ENCODE data around the gene CAPRIN2. TPM values are rescaled to one million over a fixed set of nuclear protein-coding genes. Genes with fewer than 3 reads are reported as not detected.
A peak's percentile ranks its signal among the peaks of the same experiment; 100 is the strongest.

The CAPRIN2 gene
- total RNA-seq, 4 donors from 2014 or later, result 20.8 to 71.7 (median 46.2) TPM

DNA sequence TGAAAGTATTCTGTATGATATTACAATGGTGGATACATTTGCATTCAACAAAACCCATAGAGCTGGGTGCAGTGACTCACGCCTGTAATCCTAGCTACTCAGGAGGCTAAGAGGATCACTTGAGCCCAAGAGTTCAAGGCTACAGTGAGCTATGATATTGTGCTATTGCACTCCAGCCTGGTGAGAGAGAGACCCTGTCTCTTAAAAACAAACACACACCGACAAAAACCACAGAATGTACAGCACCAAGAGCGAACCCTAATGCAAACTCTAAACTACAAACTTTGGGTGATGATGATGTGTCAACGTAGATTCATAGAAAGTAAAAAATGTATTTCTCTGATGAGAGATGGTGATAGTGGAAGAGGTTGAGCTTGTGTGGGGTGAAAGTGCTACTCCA, 8.6 kb downstream of the CAPRIN2 start:
- Histone ChIP-seq H3K9me3 (no peaks in the 10 kb centered on the region), H3K4me1 (peaks cover 0 to 9% (median 0%) of the 10 kb centered on the region in 4 donors), H3K4me3 (no peak overlapping the region), H3K27ac (no peak overlapping the region), H3K27me3 (no peaks in the 10 kb centered on the region), H3K36me3 (peaks cover 0 to 44% (median 0%) of the 10 kb centered on the region in 3 donors)
- TF ChIP-seq POLR2A (IDR thresholded peaks at IDR 0.05), result no peak
- TF ChIP-seq, protein P1, sequence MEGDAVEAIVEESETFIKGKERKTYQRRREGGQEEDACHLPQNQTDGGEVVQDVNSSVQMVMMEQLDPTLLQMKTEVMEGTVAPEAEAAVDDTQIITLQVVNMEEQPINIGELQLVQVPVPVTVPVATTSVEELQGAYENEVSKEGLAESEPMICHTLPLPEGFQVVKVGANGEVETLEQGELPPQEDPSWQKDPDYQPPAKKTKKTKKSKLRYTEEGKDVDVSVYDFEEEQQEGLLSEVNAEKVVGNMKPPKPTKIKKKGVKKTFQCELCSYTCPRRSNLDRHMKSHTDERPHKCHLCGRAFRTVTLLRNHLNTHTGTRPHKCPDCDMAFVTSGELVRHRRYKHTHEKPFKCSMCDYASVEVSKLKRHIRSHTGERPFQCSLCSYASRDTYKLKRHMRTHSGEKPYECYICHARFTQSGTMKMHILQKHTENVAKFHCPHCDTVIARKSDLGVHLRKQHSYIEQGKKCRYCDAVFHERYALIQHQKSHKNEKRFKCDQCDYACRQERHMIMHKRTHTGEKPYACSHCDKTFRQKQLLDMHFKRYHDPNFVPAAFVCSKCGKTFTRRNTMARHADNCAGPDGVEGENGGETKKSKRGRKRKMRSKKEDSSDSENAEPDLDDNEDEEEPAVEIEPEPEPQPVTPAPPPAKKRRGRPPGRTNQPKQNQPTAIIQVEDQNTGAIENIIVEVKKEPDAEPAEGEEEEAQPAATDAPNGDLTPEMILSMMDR (IDR thresholded peaks at IDR 0.05), result no peak
- no peak for TF ChIP-seq EP300 (IDR thresholded peaks at IDR 0.05)
- 94 to 98% methylated on average over 4 of the region's 4 CpGs for WGBS, 2 donors
- no peak for DNase-seq (ENCODE audit: low spot score in 2 of 2)

DNA sequence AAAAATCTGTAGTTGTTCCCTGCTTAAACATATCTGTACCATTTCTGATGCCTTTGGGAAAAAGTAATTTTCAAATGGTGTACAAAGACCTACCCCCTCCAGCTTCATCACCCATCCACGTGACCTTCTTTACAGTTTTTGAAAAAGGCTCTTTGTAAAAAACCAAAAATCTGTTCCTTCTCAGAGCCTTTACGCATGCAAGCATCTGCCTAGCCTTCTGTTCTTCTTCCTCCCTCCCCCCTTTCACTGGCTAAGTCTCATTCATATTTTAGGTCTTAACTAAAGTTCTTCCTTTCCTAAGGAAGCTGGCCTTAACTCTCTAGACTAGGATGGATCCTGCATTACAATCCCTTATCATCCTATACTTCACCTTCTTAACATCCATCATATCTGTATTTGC, 10.4 kb downstream of the CAPRIN2 start:
- Histone ChIP-seq H3K9me3 (no peaks in the 10 kb centered on the region), H3K27ac (no peak overlapping the region), H3K36me3 (peaks cover 0 to 51% (median 0%) of the 10 kb centered on the region in 3 donors), H3K4me3 (no peak overlapping the region), H3K27me3 (no peaks in the 10 kb centered on the region), H3K4me1 (peaks cover 0 to 7% (median 0%) of the 10 kb centered on the region in 4 donors)
- TF ChIP-seq EP300 (IDR thresholded peaks at IDR 0.05) (no peak), POLR2A (IDR thresholded peaks at IDR 0.05) (no peak)
- TF ChIP-seq, protein P1 (IDR thresholded peaks at IDR 0.05), result no peak
- no peak for DNase-seq (ENCODE audit: low spot score in 2 of 2)
- WGBS, 2 donors, result 67 to 70% methylated on average over 2 of the region's 2 CpGs

DNA sequence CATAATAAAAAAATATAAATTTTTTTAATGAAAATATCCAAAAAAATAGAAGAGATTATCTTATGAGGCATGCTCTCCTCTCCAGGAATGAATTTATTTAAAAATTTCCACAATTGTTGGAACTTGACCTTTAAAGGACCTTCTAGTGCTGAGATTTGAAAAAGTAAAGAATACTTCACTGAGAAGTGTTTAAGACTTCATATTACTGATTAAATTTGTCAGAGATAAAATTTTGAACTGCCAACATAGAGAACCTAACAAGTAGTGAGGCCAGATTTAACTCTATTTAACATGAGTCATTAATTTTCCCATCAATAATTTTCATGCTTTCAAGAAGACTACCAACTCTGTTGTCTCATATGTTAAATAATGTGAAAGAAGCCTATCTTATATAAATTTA, 14.5 kb downstream of the CAPRIN2 start:
- H3K4me1 ChIP-seq, result peaks cover 0 to 7% (median 0%) of the 10 kb centered on the region in 4 donors
- TF ChIP-seq POLR2A (IDR thresholded peaks at IDR 0.05), result no peak
- TF ChIP-seq, protein P1 (IDR thresholded peaks at IDR 0.05), result no peak
- H3K27me3 ChIP-seq, result no peaks in the 10 kb centered on the region
- peaks cover 0 to 45% (median 0%) of the 10 kb centered on the region in 3 donors for H3K36me3 ChIP-seq
- H3K9me3 ChIP-seq, result no peaks in the 10 kb centered on the region
- no peak for DNase-seq (ENCODE audit: low spot score in 2 of 2)
- H3K4me3 ChIP-seq, result no peak overlapping the region
- no peak overlapping the region for H3K27ac ChIP-seq

GRCh38 chr12:30739020-30739419, 15.7 kb downstream of the CAPRIN2 start:
- H3K4me1 ChIP-seq, result peaks cover 0 to 8% (median 0%) of the 10 kb centered on the region in 4 donors
- no peak overlapping the region for H3K4me3 ChIP-seq
- H3K9me3 ChIP-seq, result no peaks in the 10 kb centered on the region
- no peak overlapping the region for H3K27ac ChIP-seq
- peaks cover 0 to 45% (median 0%) of the 10 kb centered on the region in 3 donors for H3K36me3 ChIP-seq
- H3K27me3 ChIP-seq, result no peaks in the 10 kb centered on the region
- no peak for DNase-seq (ENCODE audit: low spot score in 2 of 2)
- TF ChIP-seq EP300 (IDR thresholded peaks at IDR 0.05) (no peak), POLR2A (IDR thresholded peaks at IDR 0.05) (no peak)
- TF ChIP-seq, protein P1 (IDR thresholded peaks at IDR 0.05), result no peak
- 89 to 98% methylated on average over 2 of the region's 2 CpGs for WGBS, 2 donors

- no peak for DNase-seq (ENCODE audit: low spot score in 2 of 2)
- no peaks in the 10 kb centered on the region for H3K9me3 ChIP-seq
- H3K4me1 ChIP-seq, result peaks cover 0 to 14% (median 7%) of the 10 kb centered on the region in 4 donors
- TF ChIP-seq POLR2A (IDR thresholded peaks at IDR 0.05) (no peak), EP300 (IDR thresholded peaks at IDR 0.05) (no peak)
- TF ChIP-seq, protein P1 (IDR thresholded peaks at IDR 0.05), result no peak
- no peak overlapping the region for H3K4me3 ChIP-seq
- H3K36me3 ChIP-seq, result peaks cover 0 to 30% (median 7%) of the 10 kb centered on the region in 3 donors
- no peaks in the 10 kb centered on the region for H3K27me3 ChIP-seq
- peak overlapping the region in 2 of 4 donors; percentile 40 to 67 for H3K27ac ChIP-seq
- 49 to 54% methylated on average over 2 of the region's 2 CpGs for WGBS, 2 donors
These were observed 21.7 kb downstream of the CAPRIN2 start for GRCh38 chr12:30732954-30733637.

All from tibial nerve (tissue), 4 donors.